HG03354 (cell line): ENCODE measurements around the gene RGS3.
"Not testable (repeated sequence)": the region's sequence is repeated elsewhere in the genome, so short reads cannot be mapped to it uniquely, and the experiment has no call there.

ENCODE experiments used
- ATAC-seq: cut with Tn5 transposase; IDR thresholded peaks from one replicate; pipeline ENCODE4 v1.9.1; 2021; ENCODE audit warnings: mild to moderate bottlenecking; ENCODE audit not compliant: unreplicated experiment, poor library complexity, severe bottlenecking

The RGS3 gene

DNA sequence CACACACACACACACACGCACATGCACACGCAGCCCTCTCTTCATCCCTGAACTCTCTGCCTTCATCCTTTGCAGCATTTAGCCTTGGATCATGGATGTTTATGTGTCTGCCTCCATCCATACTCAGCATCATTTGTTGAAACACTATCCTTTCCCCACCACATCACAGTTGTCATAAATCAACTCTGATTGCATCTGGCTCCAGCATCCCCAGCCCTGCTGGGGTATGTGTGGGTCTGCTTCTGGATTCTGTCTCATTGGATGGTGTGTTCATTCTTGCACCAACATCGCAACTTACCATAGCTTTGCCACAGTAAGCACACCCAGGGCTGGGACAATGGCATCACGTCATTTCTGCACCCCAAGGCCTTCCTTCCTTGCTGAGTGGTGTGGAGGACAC lies 175.4 kb downstream of the RGS3 start:
- ATAC-seq, result no peak

DNA sequence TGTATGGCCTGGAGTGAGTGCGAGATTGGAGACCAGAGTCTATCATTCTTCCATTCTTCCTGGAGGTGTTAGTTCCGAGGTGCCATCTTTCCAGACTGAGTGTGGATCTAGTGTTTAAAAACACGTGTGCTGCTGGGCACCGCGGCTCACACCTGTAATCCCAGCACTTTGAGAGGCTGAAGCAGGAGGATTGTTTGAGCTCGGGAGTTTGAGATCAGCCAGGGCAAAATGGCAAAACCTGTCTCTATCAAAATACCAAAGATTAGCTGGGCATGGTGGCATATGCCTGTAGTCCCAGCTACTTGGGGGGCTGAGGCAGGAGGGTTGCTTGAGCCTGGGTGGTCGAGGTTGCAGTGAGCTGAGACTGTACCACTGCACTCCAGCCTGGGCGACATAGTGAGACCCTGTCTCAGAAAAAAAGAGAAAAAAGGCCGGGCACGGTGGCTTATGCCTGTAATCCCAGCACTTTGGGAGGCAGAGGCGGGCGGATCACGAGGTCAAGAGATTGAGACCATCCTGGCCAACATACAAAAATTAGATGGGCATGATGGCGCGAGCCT lies 176.0 kb downstream of the RGS3 start:
- not testable (repeated sequence) for ATAC-seq

DNA sequence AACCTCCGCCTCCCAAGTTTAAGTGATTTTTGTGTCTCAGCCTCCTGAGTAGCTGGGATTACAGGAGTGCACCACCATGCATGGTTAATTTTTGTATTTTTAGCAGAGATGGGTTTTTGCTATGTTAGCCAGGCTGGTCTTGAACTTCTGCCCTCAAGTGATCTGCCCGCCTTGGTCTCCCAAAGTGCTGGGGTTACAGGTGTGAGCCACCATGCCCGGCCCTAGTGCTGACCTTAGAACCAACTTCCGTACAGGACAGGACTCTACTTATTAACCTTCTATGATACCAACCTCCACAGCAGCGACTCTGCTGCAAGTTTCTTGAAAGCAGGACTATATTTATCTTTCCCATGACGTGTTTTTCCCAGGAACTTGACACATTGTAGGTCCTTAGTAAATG lies 176.9 kb downstream of the RGS3 start:
- no peak for ATAC-seq

DNA sequence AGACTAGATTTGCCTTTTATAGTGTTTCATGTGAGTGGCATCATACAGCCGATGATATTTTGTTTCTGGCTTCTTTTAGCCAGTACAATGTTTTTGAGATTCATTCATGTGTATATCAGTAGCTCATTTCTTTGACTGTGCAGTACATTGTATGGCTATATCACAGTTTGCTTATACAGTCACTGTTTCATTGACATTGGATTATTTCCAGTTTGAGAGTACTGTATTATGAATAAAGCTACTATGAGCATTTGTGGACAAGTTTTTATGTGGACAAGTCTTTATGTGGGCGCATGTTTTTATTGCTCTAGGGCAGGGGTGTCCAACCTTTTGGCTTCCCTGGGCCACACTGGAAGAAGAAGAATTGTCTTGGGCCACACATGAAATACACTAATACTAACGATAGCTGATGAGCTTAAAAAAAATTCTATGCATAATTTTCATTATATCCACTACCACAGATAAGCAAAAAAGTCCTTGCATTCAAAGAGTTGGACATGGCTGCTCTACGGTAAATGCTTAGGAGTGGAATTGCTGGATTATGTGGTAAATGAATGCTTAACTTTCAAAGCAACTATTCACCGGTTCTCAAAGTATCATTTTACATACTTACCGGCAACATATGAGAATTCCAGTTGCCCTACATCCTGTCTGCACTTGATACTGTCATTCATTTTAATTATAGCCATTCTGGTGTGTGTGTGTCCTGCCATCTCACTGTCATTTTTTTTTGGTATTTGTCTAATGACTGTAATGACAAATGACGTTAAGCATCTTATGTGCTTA lies 177.8 kb downstream of the RGS3 start:
- ATAC-seq, result no peak

DNA sequence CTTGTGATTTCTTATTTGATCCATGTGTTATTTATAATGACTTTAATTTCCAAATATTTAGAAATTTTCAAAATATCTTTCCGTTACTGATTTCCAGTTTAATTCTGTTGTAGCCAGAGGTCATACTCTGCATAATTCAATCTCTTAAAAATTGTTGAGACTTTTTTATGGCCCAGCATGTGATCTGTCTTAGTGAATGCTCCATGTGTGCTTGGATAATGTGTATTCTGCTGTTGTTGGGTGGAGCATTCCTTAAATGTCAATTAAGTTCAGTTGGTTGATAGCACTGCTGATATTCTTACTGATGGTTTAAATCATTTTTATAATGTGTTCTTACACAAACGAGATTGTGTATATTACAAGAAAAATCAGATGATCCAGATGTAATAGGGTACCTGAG lies 180.8 kb downstream of the RGS3 start:
- no peak for ATAC-seq

DNA sequence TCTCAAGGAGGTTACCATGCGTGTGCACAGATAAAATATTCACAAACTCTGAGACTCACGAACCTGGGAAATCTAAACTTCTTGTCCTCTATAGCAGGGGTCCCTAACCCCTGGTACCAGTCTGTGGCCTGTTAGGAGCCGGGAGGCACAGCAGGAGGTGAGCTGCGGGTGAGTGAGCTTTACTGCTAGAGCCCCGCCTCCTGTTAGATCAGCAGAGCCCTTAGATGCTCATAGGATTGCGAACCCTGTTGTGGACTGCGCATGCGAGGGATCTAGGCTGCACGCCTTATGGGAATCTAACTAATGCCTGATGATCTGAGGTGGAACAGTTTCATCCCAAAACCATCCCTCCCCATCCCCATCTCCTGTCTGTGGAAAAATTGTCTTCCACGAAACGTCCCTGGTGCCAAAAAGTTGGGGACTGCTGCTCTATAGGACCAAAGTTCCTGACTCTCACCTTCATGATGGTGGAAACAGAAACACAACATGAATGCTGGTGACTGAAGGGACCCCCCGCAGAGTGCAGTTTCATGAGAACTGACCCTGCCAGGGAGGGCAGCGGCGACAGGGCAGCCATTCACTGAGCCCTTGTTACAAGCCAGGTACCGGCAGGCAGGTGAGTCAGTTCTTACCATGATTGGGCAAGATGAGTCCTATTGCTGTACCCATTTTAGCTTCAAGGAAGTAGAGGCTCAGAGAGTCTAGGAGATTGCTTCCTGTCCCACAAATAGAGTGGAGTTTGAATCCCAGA lies 181.9 kb downstream of the RGS3 start:
- ATAC-seq, result no peak

DNA sequence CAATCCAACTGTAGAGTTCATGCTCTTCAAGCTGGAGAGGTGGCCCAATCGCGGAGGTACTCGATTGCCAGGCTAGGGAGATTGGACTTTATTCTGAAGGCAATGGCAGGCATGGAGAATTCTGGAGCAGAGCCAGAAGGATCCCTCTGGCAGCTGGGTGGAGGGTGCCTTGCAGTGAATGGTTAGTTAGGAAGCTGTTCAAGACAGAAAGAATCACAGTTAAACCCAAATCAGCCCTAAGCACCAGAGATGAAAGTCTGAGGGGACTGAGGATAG lies 182.4 kb downstream of the RGS3 start:
- ATAC-seq, result no peak

DNA sequence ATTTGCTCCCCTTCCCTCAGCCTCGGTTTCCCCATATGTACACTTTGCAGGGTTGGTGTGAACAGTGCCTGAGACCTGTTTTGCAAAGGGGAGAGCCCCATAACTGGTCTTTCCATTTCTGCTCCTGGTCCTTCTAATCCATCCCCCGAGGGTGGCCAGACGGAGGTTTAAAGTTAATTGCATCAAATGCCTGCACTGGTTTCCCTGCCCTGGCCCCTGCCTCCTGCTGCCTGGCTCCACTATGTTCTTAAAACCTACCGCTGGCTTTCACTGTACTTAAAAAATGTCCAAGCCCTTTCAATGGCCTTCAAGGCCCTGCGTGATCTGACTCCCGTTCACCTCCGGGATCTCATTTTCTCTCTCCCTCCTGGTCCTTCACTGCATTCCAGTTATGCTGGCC lies 183.0 kb downstream of the RGS3 start:
- ATAC-seq, result no peak
